HCT116 (cell line): ENCODE results near the gene DDHD1. TPM values are rescaled to one million over a fixed set of nuclear protein-coding genes. Genes with fewer than 3 reads are reported as not detected.

ENCODE experiments used
- ATAC-seq: fragments of 200-7000 bp; cut with Tn5 transposase; 2 replicates; pipeline ENCODE4 v1.9.1; 2020; ENCODE audit warnings: mild to moderate bottlenecking, moderate library complexity
- BruUV-seq: library from RNA; stranded (reverse); fragments of 400-500 nt; replicated peaks from 2 replicates; lab custom pipeline; 2021; lab: Mats Ljungman, UMichigan
- CTCF ChIA-PET: fragments of 300-600 bp; sonication (Branson Sonifier 250); formaldehyde crosslinking; loops from one replicate; lab custom pipeline; 2021; ENCODE audit warnings: antibody characterized with exemption; lab: Charles Lee
- POLR2A ChIA-PET: fragments of 300-600, 350-600 bp; sonication (Branson Sonifier 250); formaldehyde crosslinking; loops from one replicate; lab custom pipeline; 2021; ENCODE audit warnings: antibody characterized with exemption; lab: Charles Lee
- RAD21 ChIA-PET, 2 experiments: fragments of 300-600 bp; sonication (Branson Sonifier 250); formaldehyde crosslinking; loops; one replicate each; lab custom pipeline; 2023; ENCODE audit warnings: low total read pairs in 2 of 2; ENCODE audit not compliant: uncharacterized antibody in 2 of 2, unreplicated experiment in 2 of 2, low non-redundant PET in 1 of 2; lab: Charles Lee
- DNase-seq: peaks from one replicate; pipeline ENCODE4 v3.0.0-alpha.2; 2010; ENCODE audit warnings: low read depth, low spot score
- H2AFZ ChIP-seq: fragments of 200-600 bp; shearing (Covaris generic), sonication (generic); 2 replicates; pipeline ENCODE4 v1.6.1; 2017; ENCODE audit warnings: low read depth, mixed run types, mixed read lengths, antibody characterized with exemption, low read length; ENCODE audit not compliant: poor library complexity, severe bottlenecking
- H3K27ac ChIP-seq: 2 replicates; pipeline ENCODE4 v1.5.1; 2012; ENCODE audit warnings: low read depth, low read length
- H3K27me3 ChIP-seq: fragments of 200-600 bp; sonication (generic); 2 replicates; pipeline ENCODE4 v1.6.1; 2016; ENCODE audit warnings: mixed run types, low read length, mixed read lengths; ENCODE audit not compliant: insufficient read depth
- H3K36me3 ChIP-seq, 2 experiments: fragments of 200-500 bp in 1 of 2; fragments of 200-600 bp in 1 of 2; sonication (Bioruptor generic) in 1 of 2; sonication (generic) in 1 of 2; 2 replicates each; pipeline versions ENCODE4 v1.5.1 to v1.6.1; 2014 to 2016; ENCODE audit warnings: low read length in 2 of 2, inconsistent platforms in 1 of 2, mixed read lengths in 1 of 2, mixed run types in 1 of 2; ENCODE audit not compliant: insufficient read depth in 2 of 2, control insufficient read depth in 1 of 2
- H3K4me1 ChIP-seq, 2 experiments: fragments of 200-600 bp in 1 of 2; sonication (generic) in 1 of 2; 2 replicates each; pipeline versions ENCODE4 v1.5.1 to v1.6.1; 2012 to 2017; ENCODE audit warnings: low read length in 2 of 2, inconsistent platforms in 1 of 2, mild to moderate bottlenecking in 1 of 2, mixed read lengths in 1 of 2, mixed run types in 1 of 2, moderate library complexity in 1 of 2; ENCODE audit not compliant: insufficient read depth in 2 of 2, control insufficient read depth in 1 of 2
- H3K4me2 ChIP-seq: fragments of 200-600 bp; sonication (generic); 2 replicates; pipeline ENCODE4 v1.6.1; 2017; ENCODE audit warnings: mixed run types, low read length, mixed read lengths
- H3K4me3 ChIP-seq, 2 experiments: fragments of 200-600 bp in 1 of 2; sonication (generic) in 1 of 2; replicated peaks in 1 of 2; 2 replicates each; pipeline ENCODE4 v1.5.1; 2011 to 2016; ENCODE audit warnings: low read length in 2 of 2, control low read depth in 1 of 2, low read depth in 1 of 2, mild to moderate bottlenecking in 1 of 2, mixed read lengths in 1 of 2, mixed run types in 1 of 2
- H3K79me2 ChIP-seq: fragments of 200-600 bp; sonication (generic); 2 replicates; pipeline ENCODE4 v1.6.1; 2017; ENCODE audit warnings: mild to moderate bottlenecking, mixed run types, low read length, moderate library complexity, mixed read lengths; ENCODE audit not compliant: insufficient read depth
- H3K9ac ChIP-seq: fragments of 200-600 bp; sonication (generic); 2 replicates; pipeline ENCODE4 v1.6.1; 2016; ENCODE audit warnings: low read length, mixed read lengths
- H3K9me2 ChIP-seq: fragments of 200-600 bp; sonication (generic), shearing (Covaris generic); 2 replicates; pipeline ENCODE4 v1.6.1; 2017; ENCODE audit warnings: mixed run types, mild to moderate bottlenecking, moderate library complexity; ENCODE audit not compliant: insufficient read depth
- H3K9me3 ChIP-seq, 2 experiments: fragments of 200-500 bp in 1 of 2; fragments of 200-600 bp in 1 of 2; sonication (Bioruptor generic) in 1 of 2; sonication (generic) in 1 of 2; 2 replicates each; pipeline ENCODE4 v1.6.1; 2014 to 2017; ENCODE audit warnings: low read length in 2 of 2, mixed read lengths in 2 of 2, inconsistent platforms in 1 of 2, low read depth in 1 of 2, mild to moderate bottlenecking in 1 of 2, mixed run types in 1 of 2, moderate library complexity in 1 of 2; ENCODE audit not compliant: control insufficient read depth in 1 of 2, insufficient read depth in 1 of 2
- H4K20me1 ChIP-seq: fragments of 200-600 bp; sonication (generic), shearing (Covaris generic); 2 replicates; pipeline ENCODE4 v1.6.1; 2017; ENCODE audit warnings: mixed run types, mild to moderate bottlenecking, moderate library complexity; ENCODE audit not compliant: insufficient read depth
- CBX3 ChIP-seq: IDR thresholded peaks from 2 replicates; pipeline ENCODE4 v1.6.1; 2012; ENCODE audit warnings: low read depth
- CEBPB ChIP-seq: IDR thresholded peaks from 2 replicates; pipeline ENCODE4 v1.6.1; 2012; ENCODE audit warnings: low read depth
- ELF1 ChIP-seq: IDR thresholded peaks from 2 replicates; pipeline ENCODE4 v1.6.1; 2012; ENCODE audit warnings: low read depth, borderline replicate concordance
- EZH2 ChIP-seq: fragments of 200-600 bp; sonication (generic); IDR thresholded peaks from 2 replicates; pipeline ENCODE4 v1.6.1; 2017; ENCODE audit warnings: antibody characterized with exemption, mixed run types
- EZH2phosphoT487 ChIP-seq: fragments of 200-600 bp; IDR thresholded peaks from 2 replicates; pipeline ENCODE4 v1.6.1; 2018; ENCODE audit warnings: antibody characterized with exemption, borderline replicate concordance
- FOSL1 ChIP-seq: IDR thresholded peaks from 2 replicates; pipeline ENCODE4 v1.6.1; 2012; ENCODE audit warnings: low read depth
- MAX ChIP-seq: IDR thresholded peaks from 2 replicates; pipeline ENCODE4 v1.6.1; 2012
- POLR2A ChIP-seq: IDR thresholded peaks from 2 replicates; pipeline ENCODE4 v1.7.0; 2011; ENCODE audit warnings: borderline replicate concordance; ENCODE audit not compliant: insufficient read depth, insufficient read length; ENCODE audit errors: extremely low read depth
- POLR2AphosphoS5 ChIP-seq: IDR thresholded peaks from 2 replicates; pipeline ENCODE4 v1.6.1; 2011; ENCODE audit warnings: mild to moderate bottlenecking, low read depth, low read length, moderate library complexity
- REST ChIP-seq: IDR thresholded peaks from 2 replicates; pipeline ENCODE4 v1.6.1; 2012; ENCODE audit warnings: low read depth
- SIN3A ChIP-seq: IDR thresholded peaks from 2 replicates; pipeline ENCODE4 v1.6.1; 2012; ENCODE audit warnings: low read depth
- SP1 ChIP-seq: IDR thresholded peaks from 2 replicates; pipeline ENCODE4 v1.6.1; 2012; ENCODE audit warnings: low read depth
- TCF7L2 ChIP-seq: IDR thresholded peaks from 2 replicates; pipeline ENCODE4 v1.7.0; 2011; ENCODE audit warnings: borderline replicate concordance, inconsistent platforms; ENCODE audit not compliant: insufficient read depth, insufficient read length; ENCODE audit errors: extremely low read depth
- YY1 ChIP-seq: IDR thresholded peaks from 2 replicates; pipeline ENCODE4 v1.6.1; 2011; ENCODE audit warnings: low read length, low read depth, moderate library complexity, mild to moderate bottlenecking; ENCODE audit not compliant: insufficient replicate concordance; ENCODE audit errors: extremely low read depth
- ZNF274 ChIP-seq: fragments of 200-500 bp; sonication (Bioruptor generic); IDR thresholded peaks from 2 replicates; pipeline ENCODE4 v1.6.1; 2014; ENCODE audit warnings: mild to moderate bottlenecking, low read depth, low read length, inconsistent platforms
- intact Hi-C: fragments of 100-400 bp; cut with micrococcal nuclease; formaldehyde crosslinking; loops from 2 replicates; pipeline ENCODE4 v1.10.0; 2022
- total RNA-seq: library from RNA; stranded (reverse); gene quantifications from one replicate; pipeline ENCODE4 v1.2.1, GENCODE V29; 2021; ENCODE audit not compliant: unreplicated experiment

DDHD1 gene
- total RNA-seq, 1 experiment from 2014 or later = 26.9 TPM

GRCh38 chr14:53011053-53011462 is 142.1 kb downstream of the DDHD1 start (continued):
- no peak for TF ChIP-seq EZH2phosphoT487
- no peak for TF ChIP-seq REST
- TF ChIP-seq FOSL1 = peak; percentile 64
- no peak for TF ChIP-seq POLR2AphosphoS5
- TF ChIP-seq YY1 = no peak
- TF ChIP-seq EZH2 = no peak
- no peak for TF ChIP-seq CBX3
- TF ChIP-seq SP1 = peak; percentile 21; the same call in 1 of the 2 replicates
- no peak for TF ChIP-seq MAX

GRCh38 chr14:53010193-53011040 is 142.7 kb downstream of the DDHD1 start:
- Histone ChIP-seq H3K4me2 (peak overlapping the region; percentile 71), H3K36me3 (no peaks in the 10 kb centered on the region), H3K9me2 (no peaks in the 10 kb centered on the region), H3K27me3 (no peaks in the 10 kb centered on the region), H3K27ac (no peak overlapping the region; the same call in 1 of the 2 replicates), H3K9ac (no peak overlapping the region), H3K9me3 (no peaks in the 10 kb centered on the region), H3K4me3 (peak overlapping the region; percentile 6 to 36; a peak in 1 of 4 replicates), H4K20me1 (no peaks in the 10 kb centered on the region), H3K4me1 (peaks cover 18 to 19% of the 10 kb centered on the region in 2 experiments)
- DNase-seq (no peak), ATAC-seq (no peak)
- ChIA-PET RAD21 (interaction anchor here in 1 of 2 experiments (0.5 kb wide), 1 partner anchor 295 kb away, joined by 4 read pairs; no protein-coding TSS in a partner anchor), CTCF (interaction anchor here (1.5 kb wide), 1 partner anchor 187 kb away, joined by 4 read pairs; no protein-coding TSS in a partner anchor)
- intact Hi-C loops = no loop called here
- BruUV-seq = no TSS peak
- TF ChIP-seq POLR2A (no peak), SP1 (no peak), ELF1 (no peak), ZNF274 (no peak), CEBPB (no peak), SIN3A (no peak), TCF7L2 (no peak)
- TF ChIP-seq, all 23 proteins: peak for 0
- Histone ChIP-seq H3K79me2 (no peaks in the 10 kb centered on the region), H2AFZ (peak overlapping the region; percentile 67)
- POLR2A ChIA-PET = no interaction called here
